ENCODE data around the gene ZNF154.
"Not testable (repeated sequence)": the region's sequence is repeated elsewhere in the genome, so short reads cannot be mapped to it uniquely, and the experiment has no call there.

Gene ZNF154

DNA sequence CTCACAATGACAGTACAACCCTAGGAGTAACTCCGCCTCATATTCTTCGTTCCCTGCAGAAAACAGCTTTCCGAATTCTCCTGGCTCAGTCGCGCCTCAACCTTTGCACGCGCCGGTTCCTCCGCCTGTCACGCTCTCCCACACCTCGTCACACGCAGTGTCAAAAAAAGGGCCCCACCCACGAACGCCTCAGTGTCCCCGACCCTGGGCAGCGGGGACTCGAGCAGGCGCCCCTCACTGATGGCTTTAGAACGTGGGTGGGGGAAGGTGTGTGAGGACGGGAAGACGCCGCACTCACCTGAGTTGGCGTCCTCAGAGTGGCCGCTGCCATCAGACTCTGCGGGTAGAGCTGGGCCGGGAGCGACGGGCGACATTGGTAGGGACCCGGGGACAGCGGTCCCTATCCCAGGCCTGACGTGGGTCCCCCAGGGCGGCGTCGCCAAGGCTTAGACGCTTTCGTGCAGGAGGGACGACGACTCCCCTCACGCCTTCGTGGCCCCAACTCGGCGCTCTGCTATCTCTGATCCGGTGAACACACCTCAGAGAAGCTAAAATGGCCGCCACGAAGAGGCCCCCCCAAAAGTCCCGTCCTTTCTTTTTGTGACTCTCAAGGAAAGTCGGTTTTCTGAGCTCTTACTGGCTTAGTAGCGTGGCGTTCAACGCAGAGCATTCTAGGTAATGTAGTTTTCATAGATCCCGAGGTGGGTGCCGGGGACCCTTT is at the start of gene ZNF154:
Gene ZNF154, minus strand, starts transcription at position 564 of the 721 bp plus-strand sequence. Its CDS starts 233 bp downstream, at position 331.
- DNase-seq (ENCODE audit: low read depth in 2 of 2), result no peak

DNA sequence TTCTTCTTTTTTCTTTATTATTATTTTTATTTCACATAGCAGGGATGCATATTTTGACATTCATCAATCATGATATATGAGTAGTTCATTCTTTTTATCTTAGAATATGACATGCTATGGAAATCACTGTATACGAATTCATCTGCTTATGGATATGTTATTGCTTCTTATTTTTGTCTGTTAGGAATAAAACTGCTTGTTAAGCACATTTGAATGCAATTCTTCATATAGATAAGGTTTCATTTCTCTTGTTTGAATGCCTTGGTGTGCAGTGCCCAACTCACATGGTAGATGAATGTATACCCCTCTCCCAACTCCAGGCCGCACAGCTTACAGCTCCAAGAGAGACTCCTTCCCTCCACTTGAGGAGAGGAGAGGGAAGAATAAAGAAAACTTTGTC is 48.9 kb upstream of the ZNF154 start:
- DNase-seq (ENCODE audit: low read depth in 2 of 2), result no peak

DNA sequence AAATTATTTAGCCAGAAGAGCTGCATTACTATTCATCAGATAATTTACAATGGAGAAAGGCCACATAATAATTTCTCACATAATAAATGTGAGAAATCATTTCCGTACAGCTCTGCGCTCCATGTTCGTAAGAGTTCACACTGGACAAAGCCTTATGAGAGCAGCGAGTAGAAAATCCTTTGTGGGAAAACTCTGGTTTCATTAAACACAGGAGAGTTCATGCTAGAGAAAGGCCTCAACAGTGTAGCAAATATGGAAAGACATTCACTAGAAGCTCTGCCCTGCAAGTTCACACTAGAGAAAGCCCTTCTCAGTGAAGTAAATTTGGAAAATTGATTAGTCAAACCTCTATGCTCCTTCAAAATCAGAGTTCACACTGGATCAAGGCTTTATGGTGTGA is 46.0 kb upstream of the ZNF154 start:
- DNase-seq (ENCODE audit: low read depth in 2 of 2), result no peak

DNA sequence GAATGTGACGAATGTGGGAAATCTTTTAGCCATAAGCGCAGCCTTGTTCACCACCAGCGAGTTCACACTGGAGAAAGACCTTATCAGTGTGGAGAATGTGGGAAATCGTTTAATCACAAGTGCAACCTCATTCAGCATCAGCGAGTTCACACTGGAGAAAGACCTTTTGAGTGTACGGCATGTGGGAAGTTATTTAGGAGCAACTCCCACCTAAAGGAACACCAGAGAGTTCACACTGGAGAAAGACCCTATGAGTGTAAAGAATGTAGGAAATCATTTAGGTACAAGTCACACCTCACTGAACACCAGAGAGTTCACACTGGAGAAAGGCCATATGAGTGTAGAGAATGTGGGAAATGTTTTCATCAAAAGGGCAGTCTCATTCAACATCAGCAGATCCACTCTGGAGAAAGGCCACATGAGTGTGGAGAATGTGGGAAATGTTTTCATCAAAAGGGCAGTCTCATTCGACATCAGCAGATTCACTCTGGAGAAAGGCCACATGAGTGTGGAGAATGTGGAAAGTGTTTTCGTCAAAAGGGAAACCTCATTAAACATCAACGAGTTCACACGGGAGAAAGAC is 45.2 kb upstream of the ZNF154 start:
- no peak for DNase-seq (ENCODE audit: low read depth in 2 of 2)

GRCh38 chr19:57748029-57748428 is 39.0 kb upstream of the ZNF154 start:
- DNase-seq (ENCODE audit: low read depth in 2 of 2), result no peak

GRCh38 chr19:57747472-57747807 is 38.4 kb upstream of the ZNF154 start:
- no peak for DNase-seq (ENCODE audit: low read depth in 2 of 2)

DNA sequence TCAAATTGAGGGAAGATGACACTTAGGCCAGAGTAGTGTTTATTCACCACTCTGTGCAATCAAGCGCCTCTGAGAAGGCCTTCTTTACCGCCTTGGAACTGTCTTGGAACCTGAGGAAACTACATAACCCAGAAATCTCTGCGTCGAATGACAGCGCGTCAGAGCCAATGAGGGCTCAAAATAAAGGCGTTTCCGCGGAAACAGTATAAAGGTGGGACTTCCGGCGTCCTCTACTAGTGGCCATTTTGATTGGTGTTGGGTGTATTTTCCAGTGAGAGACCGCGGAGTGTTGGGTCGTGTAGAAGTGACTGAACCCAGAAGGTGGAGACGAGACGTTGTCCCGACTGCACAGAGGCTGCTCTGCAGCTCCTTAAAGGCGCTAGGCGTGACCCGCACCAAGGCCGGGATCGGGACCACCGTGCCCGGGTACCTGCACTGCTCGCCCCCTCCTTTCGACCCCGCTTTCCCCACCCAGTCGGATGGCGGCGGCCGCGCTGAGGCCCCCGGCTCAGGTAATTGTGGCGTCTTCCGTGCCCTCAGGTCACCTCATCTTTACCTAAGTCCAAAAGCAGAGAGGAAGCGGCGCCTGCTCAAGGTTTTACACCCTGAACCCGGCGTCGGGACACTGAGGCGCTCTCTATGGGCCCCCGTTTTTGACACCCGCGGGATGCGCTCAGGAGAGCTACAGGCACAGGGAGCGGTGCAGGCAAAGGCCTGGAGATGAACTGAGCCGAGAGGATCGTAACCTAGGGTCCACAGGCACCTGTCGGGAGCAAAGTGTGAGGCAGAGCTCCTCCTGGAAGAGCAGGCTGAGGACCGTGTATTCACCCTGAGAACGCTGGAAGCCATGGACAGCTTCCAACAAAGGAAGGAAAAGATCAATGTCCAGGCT is 37.8 kb upstream of the ZNF154 start, which contains the start of gene ZNF776:
Gene ZNF776, plus strand, starts transcription at position 236 of the 892 bp plus-strand sequence. Its CDS starts 244 bp downstream, at position 480.
- peak; percentile 65 to 66 for DNase-seq (ENCODE audit: low read depth in 2 of 2)

- not testable (repeated sequence) for DNase-seq (ENCODE audit: low read depth in 2 of 2)
These were observed 29.8 kb upstream of the ZNF154 start for GRCh38 chr19:57738770-57739169.

DNA sequence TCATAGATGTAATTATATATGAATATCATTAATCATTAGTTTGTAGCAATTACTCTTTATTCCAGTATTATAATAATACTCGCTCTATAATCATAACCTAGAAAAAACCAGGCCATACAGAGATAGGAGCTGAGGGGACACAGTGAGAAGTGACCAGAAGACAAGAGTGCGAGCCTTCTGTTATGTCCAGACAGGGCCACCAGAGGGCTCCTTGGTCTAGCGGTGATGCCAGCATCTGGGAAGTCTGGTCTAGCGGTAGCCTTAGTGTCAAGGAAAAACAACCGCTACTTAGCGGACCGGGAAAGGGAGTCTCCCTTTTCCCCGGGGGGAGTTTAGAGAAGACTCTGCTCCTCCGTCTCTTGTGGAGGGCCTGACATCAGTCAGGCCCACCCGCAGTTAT is 29.3 kb upstream of the ZNF154 start:
- peak in 1 of 2 experiments; percentile 25 for DNase-seq (ENCODE audit: low read depth in 2 of 2)

DNA sequence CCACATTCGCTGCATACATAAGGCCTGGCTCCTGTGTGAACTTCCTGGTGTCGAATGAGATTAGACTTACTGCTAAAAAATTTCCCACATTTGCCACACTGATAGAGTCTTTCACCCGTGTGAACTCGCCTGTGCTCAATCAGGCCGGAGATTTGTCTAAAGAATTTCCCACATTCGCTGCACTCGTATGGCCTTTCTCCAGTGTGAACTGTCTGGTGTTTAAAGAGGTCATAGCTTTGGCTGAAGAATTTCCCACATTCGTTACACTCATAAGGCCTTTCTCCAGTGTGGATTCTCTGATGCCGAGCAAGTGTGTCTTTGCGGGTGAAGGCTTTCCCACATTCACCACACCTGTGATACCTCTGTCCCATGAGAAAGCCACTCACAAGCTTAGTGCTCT is 11.9 kb upstream of the ZNF154 start:
- no peak for DNase-seq (ENCODE audit: low read depth in 2 of 2)

DNA sequence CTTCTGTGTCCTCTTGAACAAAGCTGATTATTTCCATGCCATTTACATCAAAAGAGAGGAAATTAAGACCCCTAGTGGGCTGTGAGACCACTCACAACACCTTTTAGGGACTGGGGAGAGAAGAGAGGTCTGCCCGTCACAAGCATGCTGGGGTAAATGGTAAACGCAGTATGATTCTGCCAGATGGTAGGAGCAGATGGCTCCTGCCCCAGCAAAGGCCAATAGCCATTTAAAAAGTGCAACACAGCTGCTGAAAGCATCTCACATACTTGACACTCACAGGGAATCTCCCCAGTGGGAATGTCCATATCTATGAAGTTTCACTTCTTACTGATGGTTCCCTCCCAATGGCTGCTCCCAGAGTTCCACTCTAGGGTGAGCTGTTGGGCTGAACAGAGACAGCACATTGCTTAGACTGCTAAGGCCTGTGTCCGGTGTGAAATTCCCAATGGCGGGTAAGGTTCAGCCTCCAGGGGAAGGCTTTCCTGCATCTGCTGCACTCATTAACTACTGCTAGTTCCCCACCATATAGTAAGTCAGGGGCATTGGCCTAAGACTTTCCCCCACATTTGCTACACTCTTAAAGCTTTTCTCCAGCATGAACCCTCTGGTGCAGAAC is 11.0 kb upstream of the ZNF154 start:
- no peak for DNase-seq (ENCODE audit: low read depth in 2 of 2)

GRCh38 chr19:57719424-57719823 is 10.4 kb upstream of the ZNF154 start:
- no peak for DNase-seq (ENCODE audit: low read depth in 2 of 2)

DNA sequence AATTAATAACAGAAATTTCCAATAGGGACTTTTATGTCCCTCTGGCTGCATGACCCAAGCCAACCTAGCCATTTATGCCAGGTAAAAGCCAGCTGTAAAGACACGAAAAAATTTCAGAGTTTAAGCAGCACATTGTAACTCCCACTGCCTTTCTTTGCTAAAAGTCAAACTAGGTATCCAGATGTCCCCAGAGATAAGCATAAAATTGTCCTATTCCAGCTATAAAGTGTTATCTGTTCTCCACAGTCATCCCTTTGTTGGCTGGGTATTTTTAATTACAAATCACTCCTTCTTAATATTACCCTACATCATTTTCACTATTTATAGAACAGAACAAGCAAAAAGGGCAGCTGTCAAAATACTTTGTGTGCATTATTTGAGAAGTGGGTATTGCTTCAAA is 3.2 kb upstream of the ZNF154 start:
- DNase-seq (ENCODE audit: low read depth in 2 of 2), result no peak

DNA sequence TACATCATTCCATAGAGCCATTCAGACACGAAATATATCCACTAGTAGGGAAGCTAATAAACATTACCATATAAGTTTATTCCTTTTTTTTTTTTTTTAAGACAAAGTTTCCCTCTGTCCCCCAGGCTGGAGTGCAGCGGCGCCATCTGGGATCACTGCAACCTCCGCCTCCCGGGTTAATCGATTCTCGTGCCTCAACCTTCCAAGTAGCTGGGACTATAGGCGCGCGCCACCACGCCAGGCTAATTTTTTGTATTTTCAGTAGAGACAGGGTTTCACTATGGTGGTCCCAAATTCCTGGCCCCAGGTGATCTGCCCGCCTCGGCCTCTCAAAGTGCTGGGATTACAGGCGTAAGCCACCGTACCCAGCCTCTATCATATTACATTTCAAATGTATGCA is 612 bp upstream of the ZNF154 start:
- no peak for DNase-seq (ENCODE audit: low read depth in 2 of 2)

DNA sequence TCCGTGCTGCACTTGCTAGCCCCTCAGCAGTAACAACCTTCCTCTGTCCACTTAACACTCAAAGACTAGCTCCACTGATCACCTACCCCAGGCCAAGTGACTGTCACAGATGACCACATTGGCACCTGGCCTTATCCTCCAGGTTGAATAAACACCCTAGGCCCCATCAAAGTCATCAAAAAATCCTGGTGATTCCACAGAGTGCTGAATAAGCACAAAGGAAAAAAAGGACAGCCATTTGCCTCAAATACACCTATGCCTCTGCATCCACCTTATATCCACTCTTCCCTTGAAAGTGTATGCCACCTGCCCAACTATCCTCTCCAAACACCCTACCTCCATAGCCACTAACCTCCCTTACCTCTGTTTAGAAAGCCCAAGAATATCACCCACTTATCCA is 2.7 kb downstream of the ZNF154 start:
- DNase-seq (ENCODE audit: low read depth in 2 of 2), result no peak

- DNase-seq (ENCODE audit: low read depth in 2 of 2), result no peak
These were observed 7.4 kb downstream of the ZNF154 start for GRCh38 chr19:57701625-57702024.

DNA sequence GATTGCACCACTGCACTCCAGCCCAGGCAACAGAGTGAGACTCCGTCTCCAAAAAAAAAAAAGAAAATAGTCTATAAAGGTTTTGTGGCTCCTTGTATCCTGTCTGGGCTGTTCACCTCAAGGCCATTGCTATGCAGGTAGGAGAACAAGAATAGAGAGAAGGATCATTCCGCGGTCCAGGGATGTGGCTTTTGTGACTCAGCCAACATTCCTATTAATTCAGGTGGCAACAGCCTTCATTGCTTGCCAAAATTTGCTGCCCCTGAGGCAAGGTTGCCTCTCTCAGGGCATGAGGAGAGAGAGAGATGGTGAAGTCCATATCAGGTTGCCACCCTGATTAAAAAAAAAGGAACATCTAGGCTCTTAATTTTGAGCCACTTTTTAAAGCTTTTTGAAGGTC is 19.3 kb downstream of the ZNF154 start:
- no peak for DNase-seq (ENCODE audit: low read depth in 2 of 2)

DNA sequence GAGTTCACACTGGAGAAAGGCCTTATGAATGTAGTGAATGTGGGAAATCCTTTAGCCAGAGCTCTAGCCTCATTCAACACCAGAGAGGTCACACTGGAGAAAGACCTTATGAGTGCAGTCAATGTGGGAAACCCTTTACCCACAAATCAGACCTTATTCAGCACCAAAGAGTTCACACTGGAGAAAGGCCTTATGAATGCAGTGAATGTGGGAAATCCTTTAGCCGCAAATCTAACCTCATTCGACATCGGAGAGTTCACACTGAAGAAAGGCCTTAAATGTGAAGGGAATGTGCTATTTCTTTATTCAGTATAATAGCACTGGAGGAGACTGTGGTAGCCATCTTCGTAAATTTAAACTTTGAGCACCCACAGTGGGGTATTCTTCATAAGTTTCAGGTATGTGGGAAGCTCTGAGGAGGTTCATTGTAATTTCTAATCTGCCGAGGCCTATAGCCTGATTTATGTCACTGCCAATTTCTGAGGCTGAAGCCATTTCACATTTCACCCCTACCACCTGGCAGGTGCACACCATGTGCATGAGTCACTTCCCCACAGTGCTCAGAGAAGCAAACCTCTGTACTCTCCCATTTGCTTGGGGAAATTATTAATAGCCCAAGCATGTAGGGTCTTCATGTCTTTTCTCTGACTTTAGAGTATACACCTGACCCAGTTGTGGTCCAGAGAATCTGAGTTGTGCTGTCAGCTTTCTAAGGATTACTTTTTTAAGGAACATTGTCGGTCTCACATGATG is 20.8 kb downstream of the ZNF154 start:
- DNase-seq (ENCODE audit: low read depth in 2 of 2), result no peak

GRCh38 chr19:57687363-57688010 is 21.5 kb downstream of the ZNF154 start:
- DNase-seq (ENCODE audit: low read depth in 2 of 2), result no peak

GRCh38 chr19:57686727-57687126 is 22.3 kb downstream of the ZNF154 start:
- DNase-seq (ENCODE audit: low read depth in 2 of 2), result no peak

GRCh38 chr19:57682226-57682766 is 26.7 kb downstream of the ZNF154 start:
- DNase-seq (ENCODE audit: low read depth in 2 of 2), result no peak
